SK-N-SH (cell line): ENCODE results near the gene KCNN2.

Source experiments
- CHD2 ChIP-seq: fragments of 150-350 bp; IDR thresholded peaks from 2 replicates; pipeline ENCODE4 v1.6.1; 2018; ENCODE audit warnings: low read length; ENCODE audit not compliant: partially characterized antibody
- CTCF ChIP-seq: fragments of 200-600 bp; sonication (generic); IDR thresholded peaks from 2 replicates; pipeline ENCODE4 v1.6.1; 2017; ENCODE audit warnings: antibody characterized with exemption, mild to moderate bottlenecking, moderate library complexity
- EP300 ChIP-seq, 2 experiments: IDR thresholded peaks; 2 replicates each; pipeline versions ENCODE4 v1.4.0 to v1.6.1; 2012; ENCODE audit warnings: borderline replicate concordance in 1 of 2, low read depth in 1 of 2, low read length in 1 of 2
- EZH2phosphoT487 ChIP-seq: fragments of 200-600 bp; sonication (generic); IDR thresholded peaks from 2 replicates; pipeline ENCODE4 v1.6.1; 2017; ENCODE audit warnings: low read depth, mixed run types, mild to moderate bottlenecking, antibody characterized with exemption, moderate library complexity, borderline replicate concordance
- MAX ChIP-seq: IDR thresholded peaks from 2 replicates; pipeline ENCODE4 v1.4.0; 2012; ENCODE audit warnings: low read depth
- MXI1 ChIP-seq: IDR thresholded peaks from 2 replicates; pipeline ENCODE4 v1.6.1; 2012; ENCODE audit warnings: mild to moderate bottlenecking, low read depth, low read length, improper control_type of control experiment
- PBX3 ChIP-seq: IDR thresholded peaks from 2 replicates; pipeline ENCODE4; 2012
- RAD21 ChIP-seq: IDR thresholded peaks from 2 replicates; pipeline ENCODE4 v1.6.1; 2012; ENCODE audit warnings: mild to moderate bottlenecking, low read length

- TF ChIP-seq CTCF (no peak), PBX3 (no peak), MXI1 (no peak), EZH2phosphoT487 (no peak), CHD2 (no peak), MAX (no peak), EP300 (IDR thresholded peaks at IDR 0.05; ENCODE audit: borderline replicate concordance in 1 of 2, low read depth in 1 of 2, low read length in 1 of 2) (no peak), RAD21 (no peak)
These were observed 2.0 kb downstream of the KCNN2 start for GRCh38 chr5:114363837-114364236.
